Measurements from ENCODE around the gene HGFAC.

GRCh38 chr4:3427706-3428446 is 13.9 kb upstream of the HGFAC start:
- TF ChIP-seq CTCF (IDR thresholded peaks at IDR 0.05) (no peak), POLR2A (IDR thresholded peaks at IDR 0.05) (no peak)
